ENCODE data around the gene ZBTB32.

GRCh38 chr19:35727053-35727955, 22.9 kb downstream of the ZBTB32 start:
- TF ChIP-seq, protein P1, sequence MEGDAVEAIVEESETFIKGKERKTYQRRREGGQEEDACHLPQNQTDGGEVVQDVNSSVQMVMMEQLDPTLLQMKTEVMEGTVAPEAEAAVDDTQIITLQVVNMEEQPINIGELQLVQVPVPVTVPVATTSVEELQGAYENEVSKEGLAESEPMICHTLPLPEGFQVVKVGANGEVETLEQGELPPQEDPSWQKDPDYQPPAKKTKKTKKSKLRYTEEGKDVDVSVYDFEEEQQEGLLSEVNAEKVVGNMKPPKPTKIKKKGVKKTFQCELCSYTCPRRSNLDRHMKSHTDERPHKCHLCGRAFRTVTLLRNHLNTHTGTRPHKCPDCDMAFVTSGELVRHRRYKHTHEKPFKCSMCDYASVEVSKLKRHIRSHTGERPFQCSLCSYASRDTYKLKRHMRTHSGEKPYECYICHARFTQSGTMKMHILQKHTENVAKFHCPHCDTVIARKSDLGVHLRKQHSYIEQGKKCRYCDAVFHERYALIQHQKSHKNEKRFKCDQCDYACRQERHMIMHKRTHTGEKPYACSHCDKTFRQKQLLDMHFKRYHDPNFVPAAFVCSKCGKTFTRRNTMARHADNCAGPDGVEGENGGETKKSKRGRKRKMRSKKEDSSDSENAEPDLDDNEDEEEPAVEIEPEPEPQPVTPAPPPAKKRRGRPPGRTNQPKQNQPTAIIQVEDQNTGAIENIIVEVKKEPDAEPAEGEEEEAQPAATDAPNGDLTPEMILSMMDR (conservative IDR thresholded peaks at IDR 0.05; ENCODE audit: low read depth in 2 of 2) = no peak
- TF ChIP-seq JUNB (IDR thresholded peaks at IDR 0.05; ENCODE audit: unreplicated experiment) (no peak), POLR2AphosphoS5 (IDR thresholded peaks at IDR 0.05; ENCODE audit: low read depth) (no peak), EZH2 (IDR thresholded peaks at IDR 0.05; ENCODE audit: low read depth, unreplicated experiment) (no peak), CREB1 (CRISPR knock-in tag; IDR thresholded peaks at IDR 0.05; ENCODE audit: low read depth) (no peak), NANOG (IDR thresholded peaks at IDR 0.05; ENCODE audit: borderline replicate concordance) (no peak), REST (IDR thresholded peaks at IDR 0.05; ENCODE audit: unreplicated experiment) (no peak), ZNF114 (CRISPR knock-in tag; IDR thresholded peaks at IDR 0.05) (no peak), EZH2phosphoT487 (IDR thresholded peaks at IDR 0.05; ENCODE audit: unreplicated experiment) (no peak), ETS1 (IDR thresholded peaks at IDR 0.05) (no peak), STAT1 (IDR thresholded peaks at IDR 0.05; ENCODE audit: unreplicated experiment) (no peak), ZNF331 (CRISPR knock-in tag; IDR thresholded peaks at IDR 0.05; ENCODE audit: low read depth) (no peak)
